Measurements from ENCODE around the gene CPTP.

The CPTP gene

DNA sequence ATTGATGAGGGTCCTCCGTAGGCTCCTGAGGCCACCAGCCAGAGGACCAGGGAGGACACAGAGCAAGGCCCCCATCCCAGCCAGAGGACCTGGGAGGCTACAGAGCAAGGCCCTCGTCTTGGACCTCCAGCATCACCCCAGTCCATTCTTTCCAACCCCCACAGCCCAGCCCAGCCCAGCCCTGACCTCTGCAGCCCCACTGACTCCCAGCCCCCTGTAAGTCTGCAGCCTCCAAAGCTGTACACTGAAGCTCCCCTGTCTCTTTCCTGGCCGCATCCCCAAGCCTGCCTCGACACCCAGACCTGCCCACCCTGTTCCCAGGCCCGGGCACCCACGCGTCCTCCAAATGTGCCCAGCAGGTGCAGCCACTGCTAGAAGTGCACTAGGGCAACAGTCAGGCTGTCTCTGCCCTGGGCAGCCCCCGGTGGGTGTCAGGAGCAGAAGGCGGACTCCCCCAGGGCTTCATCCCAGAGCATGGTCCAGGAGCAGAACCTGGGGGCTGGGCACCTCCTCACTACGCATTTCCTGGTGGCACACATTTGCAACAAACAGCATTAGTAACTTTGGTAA lies 22.5 kb downstream of the CPTP start:
- DNase-seq (ENCODE audit: low read depth): no peak
- no peak overlapping the region for H3K4me3 ChIP-seq (ENCODE audit: low read depth, low read length)
- TF ChIP-seq, protein P1, sequence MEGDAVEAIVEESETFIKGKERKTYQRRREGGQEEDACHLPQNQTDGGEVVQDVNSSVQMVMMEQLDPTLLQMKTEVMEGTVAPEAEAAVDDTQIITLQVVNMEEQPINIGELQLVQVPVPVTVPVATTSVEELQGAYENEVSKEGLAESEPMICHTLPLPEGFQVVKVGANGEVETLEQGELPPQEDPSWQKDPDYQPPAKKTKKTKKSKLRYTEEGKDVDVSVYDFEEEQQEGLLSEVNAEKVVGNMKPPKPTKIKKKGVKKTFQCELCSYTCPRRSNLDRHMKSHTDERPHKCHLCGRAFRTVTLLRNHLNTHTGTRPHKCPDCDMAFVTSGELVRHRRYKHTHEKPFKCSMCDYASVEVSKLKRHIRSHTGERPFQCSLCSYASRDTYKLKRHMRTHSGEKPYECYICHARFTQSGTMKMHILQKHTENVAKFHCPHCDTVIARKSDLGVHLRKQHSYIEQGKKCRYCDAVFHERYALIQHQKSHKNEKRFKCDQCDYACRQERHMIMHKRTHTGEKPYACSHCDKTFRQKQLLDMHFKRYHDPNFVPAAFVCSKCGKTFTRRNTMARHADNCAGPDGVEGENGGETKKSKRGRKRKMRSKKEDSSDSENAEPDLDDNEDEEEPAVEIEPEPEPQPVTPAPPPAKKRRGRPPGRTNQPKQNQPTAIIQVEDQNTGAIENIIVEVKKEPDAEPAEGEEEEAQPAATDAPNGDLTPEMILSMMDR (IDR thresholded peaks at IDR 0.05; ENCODE audit: low read depth, low read length, missing control alignments): no peak

DNA sequence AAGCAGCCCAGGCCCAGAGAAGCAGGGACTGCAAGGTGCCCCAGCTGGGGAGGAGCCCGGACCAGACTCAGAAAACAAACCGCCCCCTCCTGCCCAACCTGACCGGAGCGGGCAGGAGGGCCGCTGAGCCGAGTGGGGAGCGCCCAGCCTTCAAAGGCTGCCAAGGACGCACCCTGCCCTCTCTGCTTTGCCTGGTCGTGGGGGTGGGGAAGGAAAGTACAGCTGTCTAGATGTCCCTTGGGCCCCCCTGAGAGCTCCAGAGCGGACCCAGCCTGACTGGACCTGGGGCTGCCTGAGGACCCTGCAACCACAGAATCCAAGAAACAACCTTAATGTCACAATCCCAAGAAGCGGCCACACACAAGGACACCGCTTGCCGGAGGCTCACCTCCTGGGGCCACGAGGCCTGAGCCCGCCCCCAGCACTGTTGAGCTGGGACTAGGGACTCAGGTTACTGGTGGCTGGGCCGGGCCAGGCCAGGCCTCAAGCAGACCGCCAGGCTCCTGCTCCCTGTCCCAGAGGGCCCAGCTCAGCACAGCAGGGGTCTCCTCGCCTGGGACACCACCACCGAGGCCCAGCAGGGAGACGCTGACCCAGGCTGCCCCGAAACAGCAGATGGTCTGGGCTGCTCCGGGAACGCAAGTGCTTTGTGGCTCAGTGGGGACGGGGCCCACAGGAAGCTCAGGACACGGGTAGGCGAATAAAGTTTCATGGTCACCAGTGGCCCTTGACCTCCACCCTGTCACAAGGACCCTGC lies 23.2 kb downstream of the CPTP start:
- DNase-seq (ENCODE audit: low read depth): no peak
- TF ChIP-seq, protein P1 (IDR thresholded peaks at IDR 0.05; ENCODE audit: low read depth, low read length, missing control alignments): no peak
- H3K4me3 ChIP-seq (ENCODE audit: low read depth, low read length): peak overlapping the region; percentile 82

DNA sequence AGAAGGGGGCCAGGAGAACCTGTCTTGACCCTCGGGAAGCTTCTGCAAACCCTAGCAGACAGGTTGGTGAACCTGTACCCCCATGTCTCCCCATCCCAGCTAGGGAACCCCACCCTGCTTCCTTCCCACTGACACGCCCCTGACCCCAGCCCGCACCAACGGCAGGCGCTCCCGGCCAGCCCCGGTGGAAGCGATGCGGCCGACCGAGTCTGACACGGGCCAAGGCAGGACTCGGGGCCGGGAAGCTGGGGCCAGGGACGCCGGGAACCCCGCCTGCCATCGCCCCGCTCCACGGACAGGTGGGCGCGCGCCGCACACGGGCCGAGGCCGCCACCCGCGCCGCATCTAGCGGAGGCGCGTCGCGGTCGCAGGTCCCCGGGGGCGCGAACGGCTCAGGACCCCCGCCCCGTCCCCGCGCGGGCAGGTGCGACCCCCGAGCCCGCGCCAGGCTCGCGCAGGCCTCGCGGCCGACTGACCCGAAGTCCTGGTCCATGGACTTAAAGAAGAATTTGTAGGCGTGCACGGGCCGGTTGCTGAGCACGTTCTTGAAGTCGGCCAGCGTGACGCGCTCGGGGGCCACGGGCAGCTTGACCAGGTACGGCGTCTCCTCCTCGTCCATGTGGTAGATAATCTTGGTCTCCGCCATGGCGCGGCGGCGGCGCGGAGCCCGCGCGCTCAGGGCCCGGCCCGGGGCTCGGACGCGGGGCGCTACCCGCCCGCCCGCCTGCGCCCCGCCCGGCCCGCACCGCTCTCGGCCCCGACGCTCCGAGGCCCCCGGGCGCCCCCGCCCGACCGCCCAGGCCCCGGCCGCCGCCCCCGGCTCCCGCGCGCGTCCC lies 24.0 kb downstream of the CPTP start:
- no peak for DNase-seq (ENCODE audit: low read depth)
- TF ChIP-seq, protein P1 (IDR thresholded peaks at IDR 0.05; ENCODE audit: low read depth, low read length, missing control alignments): no peak
- peak overlapping the region; percentile 82 for H3K4me3 ChIP-seq (ENCODE audit: low read depth, low read length)

DNA sequence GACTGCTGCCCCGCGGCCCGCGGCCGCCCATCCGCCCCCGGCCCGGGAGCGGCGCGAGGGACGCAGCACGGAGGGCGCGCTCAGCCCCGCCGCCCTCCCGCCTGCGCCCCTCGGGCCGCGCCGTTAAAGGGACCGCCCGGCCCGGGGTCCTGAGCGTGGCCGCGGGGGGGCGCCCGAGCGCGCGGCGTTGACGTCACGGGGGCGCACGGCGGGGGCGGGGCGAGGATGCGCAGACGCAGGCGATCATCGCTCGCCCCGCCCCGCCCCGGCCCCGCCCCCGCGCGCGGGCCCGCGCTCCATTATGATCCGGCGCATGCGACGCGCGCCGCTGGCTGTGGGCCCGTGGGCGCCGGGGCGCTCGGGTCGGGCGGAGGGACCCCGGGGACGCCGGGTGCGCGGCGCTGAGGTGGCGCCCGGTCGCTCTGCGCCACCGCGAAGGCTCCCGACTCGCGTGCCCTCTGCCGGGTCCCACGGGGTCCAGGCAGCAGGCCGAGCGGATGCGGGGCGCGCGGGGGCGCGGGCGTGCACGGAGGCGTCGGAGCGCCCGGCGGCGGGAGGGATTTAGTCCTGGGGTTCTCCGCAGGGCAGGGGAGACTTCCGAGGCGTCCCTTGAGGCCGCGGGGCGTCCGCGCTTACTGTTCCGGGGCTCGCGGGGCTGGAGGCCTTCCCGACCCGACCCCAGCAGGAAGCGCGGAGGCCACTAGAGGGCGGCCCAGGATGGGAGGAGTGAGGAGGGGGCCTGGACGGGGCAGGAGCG lies 24.8 kb downstream of the CPTP start, which contains the start of gene DVL1:
DVL1 (minus strand) TSS at position 163 of the 757 bp plus-strand sequence. CDS start 353 bp downstream, outside the sequence.
- TF ChIP-seq, protein P1 (IDR thresholded peaks at IDR 0.05; ENCODE audit: low read depth, low read length, missing control alignments): peak; percentile 48
- DNase-seq (ENCODE audit: low read depth): no peak
- peak within 1 kb of the TSS; percentile 82 for H3K4me3 ChIP-seq (ENCODE audit: low read depth, low read length)

DNA sequence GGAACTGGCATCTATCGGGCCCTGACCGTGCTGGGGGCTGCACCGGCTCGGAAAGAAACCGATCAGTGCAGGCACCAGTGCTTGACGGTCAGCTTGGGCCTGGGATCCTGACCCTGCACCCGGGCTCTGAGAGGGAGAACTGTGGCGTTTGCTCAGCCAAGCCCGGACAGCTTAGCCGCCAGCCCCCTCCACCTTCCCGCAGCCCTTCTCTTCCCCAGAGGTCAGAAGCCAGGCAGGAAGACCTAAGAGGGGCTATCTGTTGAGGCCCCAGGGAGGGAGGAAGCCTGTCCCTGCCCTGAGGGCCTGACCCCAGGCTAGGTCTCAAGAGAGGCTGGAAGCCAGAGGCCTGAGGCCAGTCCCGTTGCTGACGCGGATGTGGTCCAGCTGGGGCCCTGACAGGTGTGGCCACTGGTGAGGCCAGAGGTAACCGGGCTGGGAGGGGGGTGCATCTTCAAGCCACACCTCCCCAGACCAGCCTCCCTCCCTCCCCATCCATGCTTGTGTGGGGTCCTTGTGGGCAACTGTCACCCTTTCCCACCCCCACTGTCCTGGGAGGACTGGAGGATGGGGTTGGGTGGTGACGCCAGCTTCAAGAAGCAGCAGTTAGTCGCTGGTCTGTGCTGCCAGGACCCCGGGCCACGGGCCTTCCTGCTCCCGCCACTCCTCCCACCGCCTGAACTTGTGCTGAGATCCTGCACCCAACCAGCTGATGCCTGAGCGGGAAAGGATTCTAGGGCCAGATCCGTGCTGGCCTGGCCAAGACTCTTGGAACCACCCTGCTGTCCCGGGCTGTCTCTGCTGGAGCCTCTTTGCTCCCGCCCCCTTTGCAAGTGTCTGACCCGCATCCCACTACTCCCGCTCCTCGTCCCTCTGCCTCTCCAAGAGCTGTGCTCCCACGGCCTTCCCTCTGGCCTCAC lies 27.2 kb downstream of the CPTP start:
- no peak overlapping the region for H3K4me3 ChIP-seq (ENCODE audit: low read depth, low read length)
- TF ChIP-seq, protein P1 (IDR thresholded peaks at IDR 0.05; ENCODE audit: low read depth, low read length, missing control alignments): no peak
- no peak for DNase-seq (ENCODE audit: low read depth)
